ENCODE data around the gene USP20.

USP20 gene

DNA sequence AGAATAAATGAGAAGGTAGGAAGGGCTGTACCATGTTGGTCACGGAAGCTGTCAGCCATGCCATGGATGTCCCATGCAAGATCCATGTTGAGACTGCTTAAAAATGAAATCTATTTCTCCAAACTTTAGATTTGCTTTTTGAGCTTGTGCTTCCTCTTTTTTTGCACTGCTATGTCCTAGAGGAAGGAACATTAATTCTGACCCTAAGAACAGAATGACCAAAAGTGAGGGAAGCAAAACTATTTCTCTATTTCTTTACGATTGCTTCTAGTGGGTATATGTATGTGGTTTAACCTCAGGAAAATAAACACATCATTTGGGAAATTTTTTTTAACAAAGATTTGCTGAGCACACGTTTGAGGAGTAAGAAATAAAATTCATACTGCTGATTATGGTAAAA, 84.6 kb downstream of the USP20 start:
- no peak for DNase-seq (ENCODE audit: low read depth)

DNA sequence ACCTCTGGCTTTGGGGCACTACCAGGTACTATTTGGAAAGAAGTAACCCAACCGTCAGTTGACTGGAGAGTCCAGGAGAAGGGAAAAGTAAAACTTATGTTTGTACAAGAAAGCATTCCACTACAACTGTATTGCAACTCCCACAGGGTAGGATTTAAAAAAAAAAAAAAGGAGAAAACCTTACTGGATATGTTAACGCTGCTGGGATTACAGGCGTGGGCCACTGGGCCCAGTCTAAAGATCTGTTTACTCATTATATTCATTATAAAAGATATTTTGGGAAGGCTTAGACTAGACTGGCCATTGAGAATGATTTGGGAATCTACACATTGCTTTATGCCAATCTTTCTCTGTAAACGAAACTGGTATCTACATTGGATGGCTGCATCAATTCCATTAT, 86.6 kb downstream of the USP20 start:
- no peak for DNase-seq (ENCODE audit: low read depth)

DNA sequence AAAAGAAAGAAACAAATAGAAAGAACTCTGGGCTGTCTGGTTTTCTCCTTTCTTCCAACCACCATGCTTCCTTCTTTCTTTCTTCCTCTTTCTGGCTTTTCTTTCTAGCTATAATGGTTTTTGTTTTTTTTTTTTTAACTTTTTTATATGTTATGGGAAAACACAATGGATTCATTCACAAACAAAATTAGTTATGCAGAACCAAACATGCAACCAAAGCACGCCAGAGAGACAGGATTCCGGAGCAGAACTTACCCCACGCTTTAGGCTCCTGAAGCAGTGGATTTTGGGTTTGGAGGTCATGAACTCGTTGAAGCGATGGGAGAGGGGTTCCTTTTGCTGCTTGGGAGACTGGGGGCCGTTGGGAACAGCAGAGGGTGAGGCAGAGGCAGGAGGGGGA, 88.3 kb downstream of the USP20 start:
- no peak for DNase-seq (ENCODE audit: low read depth)

GRCh38 chr9:129929496-129930125, 94.4 kb downstream of the USP20 start:
- no peak for DNase-seq (ENCODE audit: low read depth)

DNA sequence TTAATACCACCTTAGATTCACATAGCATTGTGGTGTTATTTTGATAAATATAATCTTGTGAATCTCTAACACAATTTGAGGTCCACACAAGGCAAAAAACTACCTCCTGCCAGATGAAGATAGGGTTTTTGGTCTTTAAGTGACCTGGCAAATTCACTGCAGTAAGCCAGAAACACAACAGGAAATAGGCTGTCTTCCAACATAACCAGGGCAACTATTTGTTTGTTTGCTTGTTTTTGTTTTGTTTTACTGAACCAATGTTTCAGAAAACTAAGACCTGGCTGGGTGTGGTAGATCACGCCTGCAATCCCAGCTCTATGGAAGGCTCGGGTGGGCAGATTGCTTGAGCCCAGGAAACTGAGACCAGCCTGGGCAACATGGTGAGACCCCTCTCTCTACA, 95.5 kb downstream of the USP20 start:
- DNase-seq (ENCODE audit: low read depth): no peak
